GM19455 (cell line): ENCODE data around the gene SLC36A4.
"Not testable (repeated sequence)": the region's sequence is repeated elsewhere in the genome, so short reads cannot be mapped to it uniquely, and the experiment has no call there.

Experiments used
- ATAC-seq: cut with Tn5 transposase; IDR thresholded peaks from one replicate; pipeline ENCODE4 v1.9.1; 2021; ENCODE audit not compliant: unreplicated experiment

SLC36A4 gene

GRCh38 chr11:93123351-93123898 is 74.4 kb downstream of the SLC36A4 start:
- ATAC-seq, result no peak

- ATAC-seq, result no peak
Observed at GRCh38 chr11:93122535-93123235, 75.1 kb downstream of the SLC36A4 start.

GRCh38 chr11:93118276-93118675 is 79.5 kb downstream of the SLC36A4 start:
- no peak for ATAC-seq

GRCh38 chr11:93117565-93117964 is 80.2 kb downstream of the SLC36A4 start:
- ATAC-seq, result no peak

GRCh38 chr11:93116641-93117441 is 81.0 kb downstream of the SLC36A4 start:
- ATAC-seq, result no peak

- no peak for ATAC-seq
Observed at GRCh38 chr11:93114304-93114703, 83.5 kb downstream of the SLC36A4 start.

- ATAC-seq, result no peak
Observed at GRCh38 chr11:93113824-93114223, 84.0 kb downstream of the SLC36A4 start.

- not testable (repeated sequence) for ATAC-seq
Observed at GRCh38 chr11:93111147-93111546, 86.6 kb downstream of the SLC36A4 start.

GRCh38 chr11:93100211-93100610 is 97.6 kb downstream of the SLC36A4 start:
- ATAC-seq, result no peak

- ATAC-seq, result no peak
Observed at GRCh38 chr11:93099806-93100205, 98.0 kb downstream of the SLC36A4 start.
